Activated effector memory CD4-positive, alpha-beta T cell treated with Interleukin-2 at 50 U/mL for 16 hours (primary cell): ENCODE data around the gene TRIM7.
"Not testable (repeated sequence)": the region's sequence is repeated elsewhere in the genome, so short reads cannot be mapped to it uniquely, and the experiment has no call there.

Experiments used
- DNase-seq: peaks from one replicate; pipeline ENCODE4 v3.0.0-alpha.2; 2020

The TRIM7 gene

DNA sequence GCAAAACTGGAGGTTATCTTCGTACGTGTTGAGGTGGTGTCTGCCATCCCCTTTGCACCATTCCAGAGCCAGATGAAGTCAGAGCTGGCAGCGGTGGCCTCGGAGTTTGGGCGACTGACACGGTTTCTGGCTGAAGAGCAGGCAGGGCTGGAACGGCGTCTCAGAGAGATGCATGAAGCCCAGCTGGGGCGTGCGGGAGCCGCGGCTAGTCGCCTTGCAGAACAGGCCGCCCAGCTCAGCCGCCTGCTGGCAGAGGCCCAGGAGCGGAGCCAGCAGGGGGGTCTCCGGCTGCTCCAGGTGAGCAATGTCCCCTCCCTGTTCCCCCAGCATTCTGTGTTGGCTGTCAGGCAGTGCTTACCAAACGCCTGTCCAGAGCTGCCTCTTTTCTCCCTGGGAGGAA, 27.6 kb upstream of the TRIM7 start:
- DNase-seq = no peak

DNA sequence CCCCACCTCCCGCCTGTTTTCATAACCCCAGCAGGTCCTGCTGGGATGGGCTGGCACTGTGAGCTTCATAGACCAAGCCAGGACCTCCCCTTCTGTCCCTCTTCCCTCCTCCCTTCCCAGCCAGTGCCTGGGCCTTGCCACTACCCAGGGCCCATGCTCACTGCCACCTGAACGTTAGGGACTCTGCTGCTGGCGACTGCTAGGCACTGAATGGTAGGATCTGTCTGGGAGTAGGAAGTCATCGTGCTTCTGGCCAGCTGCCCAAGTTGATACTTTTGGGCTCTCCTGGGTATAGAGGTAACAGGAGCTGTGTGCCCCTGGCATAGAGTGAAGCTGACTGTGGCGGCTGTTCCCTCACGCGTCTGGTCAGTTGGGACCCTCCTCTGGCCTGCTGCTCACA, 26.4 kb upstream of the TRIM7 start:
- no peak for DNase-seq

DNA sequence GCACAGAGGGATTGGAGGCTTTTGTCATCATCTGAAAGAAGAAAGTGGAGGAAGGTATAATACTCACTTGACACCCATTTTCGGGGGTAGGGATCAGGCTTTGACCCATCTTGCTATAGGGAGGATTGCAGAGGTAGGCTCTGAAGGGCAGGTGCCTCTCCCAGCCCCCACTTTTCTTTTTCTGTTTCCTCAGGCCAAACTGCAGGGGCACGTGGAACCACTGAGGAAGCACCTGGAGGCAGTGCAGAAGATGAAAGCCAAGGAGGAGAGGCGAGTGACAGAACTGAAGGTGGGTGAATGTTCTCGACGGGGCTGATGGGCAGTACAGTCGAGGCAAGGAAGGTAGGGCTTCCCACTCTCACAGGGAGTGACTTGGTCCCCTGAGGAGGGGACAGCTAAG, 25.6 kb upstream of the TRIM7 start:
- DNase-seq = no peak

GRCh38 chr5:181229996-181230395, 25.0 kb upstream of the TRIM7 start:
- DNase-seq = no peak

DNA sequence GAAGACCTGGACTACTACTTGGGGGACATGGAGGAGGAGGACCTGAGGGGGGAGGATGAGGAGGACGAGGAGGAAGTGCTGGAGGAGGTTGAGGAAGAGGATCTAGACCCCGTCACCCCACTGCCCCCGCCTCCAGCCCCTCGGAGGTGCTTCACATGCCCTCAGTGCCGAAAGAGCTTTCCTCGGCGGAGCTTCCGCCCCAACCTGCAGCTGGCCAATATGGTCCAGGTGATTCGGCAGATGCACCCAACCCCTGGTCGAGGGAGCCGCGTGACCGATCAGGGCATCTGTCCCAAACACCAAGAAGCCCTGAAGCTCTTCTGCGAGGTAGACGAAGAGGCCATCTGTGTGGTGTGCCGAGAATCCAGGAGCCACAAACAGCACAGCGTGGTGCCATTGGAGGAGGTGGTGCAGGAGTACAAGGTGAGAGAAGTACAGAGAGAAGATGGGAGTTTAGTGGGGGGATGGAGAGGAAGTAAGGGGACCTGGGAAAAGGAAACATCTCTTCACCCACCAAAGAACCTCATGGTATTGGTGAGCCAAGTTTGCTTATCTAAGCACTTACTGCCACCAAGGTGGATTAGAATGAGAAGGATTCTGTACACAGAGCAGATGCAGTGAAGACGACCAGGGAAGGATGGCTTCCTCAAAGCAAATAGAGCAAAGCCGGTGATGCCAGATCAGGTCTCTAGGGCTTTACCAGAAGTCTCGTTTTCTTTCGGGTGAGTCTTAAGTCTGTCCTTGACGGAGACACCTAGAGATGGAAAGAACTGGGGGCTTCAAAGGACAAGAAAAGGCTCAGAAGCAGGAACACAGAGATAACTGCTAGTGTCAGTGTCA, 19.6 kb upstream of the TRIM7 start:
- DNase-seq = peak; percentile 31

DNA sequence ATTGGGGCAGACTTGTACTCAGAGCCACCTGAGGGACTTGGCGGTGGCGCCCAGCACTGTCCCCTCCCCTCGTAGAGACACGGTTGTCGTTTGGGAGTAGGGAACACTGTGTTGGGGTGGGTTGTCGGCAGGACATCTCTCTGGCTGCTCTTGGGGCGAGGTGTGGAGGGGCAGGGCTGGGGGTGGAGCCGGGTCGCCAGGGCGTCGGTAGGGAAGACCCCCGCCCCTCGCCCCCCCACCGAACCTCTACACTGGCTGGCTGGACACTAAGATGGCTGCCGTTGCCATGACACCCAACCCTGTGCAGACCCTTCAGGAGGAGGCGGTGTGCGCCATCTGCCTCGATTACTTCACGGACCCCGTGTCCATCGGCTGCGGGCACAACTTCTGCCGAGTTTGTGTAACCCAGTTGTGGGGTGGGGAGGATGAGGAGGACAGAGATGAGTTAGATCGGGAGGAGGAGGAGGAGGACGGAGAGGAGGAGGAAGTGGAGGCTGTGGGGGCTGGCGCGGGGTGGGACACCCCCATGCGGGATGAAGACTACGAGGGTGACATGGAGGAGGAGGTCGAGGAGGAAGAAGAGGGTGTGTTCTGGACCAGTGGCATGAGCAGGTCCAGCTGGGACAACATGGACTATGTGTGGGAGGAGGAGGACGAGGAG, 18.9 kb upstream of the TRIM7 start:
- DNase-seq = peak; percentile 23

DNA sequence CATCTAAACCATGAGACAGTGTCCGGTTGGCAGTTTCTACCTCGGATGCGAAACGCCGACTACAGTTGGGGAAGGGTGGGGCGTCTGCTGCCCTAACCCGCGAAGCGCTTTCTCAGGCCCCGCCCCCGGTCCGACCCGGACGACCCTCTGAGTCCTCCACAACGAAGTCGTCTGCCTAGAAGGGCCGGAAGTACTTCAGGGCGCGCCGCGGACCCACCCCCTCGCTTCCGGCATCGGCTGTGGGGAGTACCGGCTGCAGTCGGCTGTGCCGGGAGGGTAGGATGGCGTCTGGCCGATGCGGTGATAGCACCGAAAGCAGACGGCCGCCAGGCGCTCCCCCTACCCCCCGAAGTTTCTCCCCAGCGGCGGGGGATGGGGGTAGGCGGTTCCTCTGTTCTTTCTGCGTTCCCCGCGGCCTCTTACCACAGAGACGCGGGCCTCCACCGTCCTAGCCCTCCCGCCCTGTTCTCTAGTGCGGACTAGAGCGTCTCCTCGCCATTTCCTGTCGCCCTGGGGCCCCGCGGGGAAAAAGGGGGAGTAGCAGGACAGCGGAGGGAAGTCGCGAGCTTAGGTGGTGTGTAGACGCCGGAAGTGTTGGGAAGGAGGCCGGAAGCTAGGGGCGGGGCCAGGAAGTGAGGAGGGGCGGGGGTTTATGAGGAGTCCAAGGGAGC, 18.2 kb upstream of the TRIM7 start, which contains the start of gene TRIM41:
Gene TRIM41 (plus strand): TSS at position 224 of the 671 bp plus-strand sequence. CDS start 719 bp downstream, outside the sequence.
- DNase-seq = peak; percentile 97

GRCh38 chr5:181222630-181223057, 17.6 kb upstream of the TRIM7 start:
- DNase-seq = no peak

GRCh38 chr5:181221792-181222629, 17.0 kb upstream of the TRIM7 start:
- DNase-seq = peak; percentile 92

GRCh38 chr5:181221105-181221791, 16.3 kb upstream of the TRIM7 start:
- peak; percentile 34 for DNase-seq

- no peak for DNase-seq
Observed at GRCh38 chr5:181220178-181220515, 15.2 kb upstream of the TRIM7 start.

GRCh38 chr5:181219262-181220177, 14.5 kb upstream of the TRIM7 start:
- DNase-seq = no peak

- no peak for DNase-seq
Observed at GRCh38 chr5:181218795-181219124, 13.8 kb upstream of the TRIM7 start.

DNA sequence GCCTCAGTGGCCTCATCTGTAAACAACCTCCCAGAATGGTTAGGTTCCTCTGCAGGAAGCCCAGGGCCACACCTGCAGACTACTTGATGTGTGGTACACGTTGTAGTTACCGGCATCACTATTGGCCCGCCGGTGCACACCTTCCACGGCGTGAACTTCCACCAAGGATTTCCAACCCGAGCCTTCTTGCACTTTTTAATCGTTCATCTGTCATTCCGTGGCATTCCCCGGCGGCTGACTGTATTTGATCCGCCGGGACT, 12.7 kb upstream of the TRIM7 start:
- peak; percentile 39 for DNase-seq

DNA sequence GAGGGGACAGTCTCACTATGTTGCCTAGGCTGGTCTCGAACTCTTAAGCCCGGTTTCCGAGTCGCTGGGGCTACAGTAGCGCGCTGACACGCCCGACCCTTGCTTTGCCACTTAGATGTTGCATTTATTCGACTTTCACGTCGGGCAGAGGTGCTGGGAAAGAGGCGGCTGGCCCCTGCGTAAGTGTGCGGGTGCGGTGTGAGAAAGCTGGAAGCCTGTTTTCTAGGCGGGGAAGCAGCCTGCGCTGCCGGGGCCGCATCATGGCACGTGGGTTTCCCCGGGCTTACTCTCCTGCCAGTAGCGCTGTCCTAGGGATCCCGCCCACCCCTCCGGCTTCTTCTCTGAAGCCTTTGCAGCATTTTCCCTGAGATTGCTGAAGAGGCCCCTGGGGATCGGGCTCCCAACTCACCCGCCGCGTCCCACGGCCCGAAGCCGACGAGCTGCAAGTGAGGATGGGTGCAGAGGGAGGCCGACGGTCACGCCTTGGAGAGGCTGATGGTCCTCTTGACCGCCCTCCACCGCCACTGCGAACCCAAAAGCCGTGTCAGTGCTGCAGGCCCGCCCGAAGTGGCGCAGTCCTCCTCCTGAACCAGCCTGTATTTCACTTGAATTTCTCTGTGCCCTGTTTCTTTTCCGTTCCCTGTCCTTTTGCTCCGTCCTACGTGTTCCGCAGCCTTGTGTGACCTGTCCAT, 12.3 kb upstream of the TRIM7 start:
- DNase-seq = peak; percentile 44

- DNase-seq = peak; percentile 2
Observed at GRCh38 chr5:181215997-181216989, 11.3 kb upstream of the TRIM7 start.

DNA sequence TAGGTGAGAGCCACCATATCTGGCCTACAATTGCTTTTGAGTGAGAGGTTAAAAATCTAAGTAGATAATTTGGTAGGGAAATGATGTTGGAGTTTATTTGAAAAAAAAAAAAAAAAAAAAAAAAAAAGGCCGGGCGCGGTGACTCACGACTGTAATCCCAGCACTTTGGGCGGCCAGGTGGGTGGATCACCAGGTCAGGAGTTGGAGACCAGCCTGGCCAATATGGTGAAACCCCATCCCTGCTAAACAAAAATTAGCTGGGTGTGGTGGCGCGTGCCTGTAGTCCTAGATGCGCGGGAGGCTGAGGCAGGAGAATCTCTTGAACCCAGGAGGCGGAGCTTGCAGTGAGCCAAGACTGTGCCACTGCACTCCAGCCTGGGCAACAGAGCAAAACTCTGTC, 9.3 kb upstream of the TRIM7 start:
- not testable (repeated sequence) for DNase-seq

GRCh38 chr5:181212934-181213333, 7.9 kb upstream of the TRIM7 start:
- no peak for DNase-seq

- DNase-seq = no peak
Observed at GRCh38 chr5:181212080-181212479, 7.1 kb upstream of the TRIM7 start.

- DNase-seq = no peak
Observed at GRCh38 chr5:181211208-181211607, 6.2 kb upstream of the TRIM7 start.
